Lung (tissue), 12 donors: ENCODE measurements around the gene CTPS2. TPM values are rescaled to one million over a fixed set of nuclear protein-coding genes. Genes with fewer than 3 reads are reported as not detected.

ENCODE experiments used
- ATAC-seq: fragments of 200-7000 bp; cut with Tn5 transposase; one replicate; pipeline ENCODE4 v1.9.1; 2020; ENCODE audit warnings: moderate number of reproducible peaks; ENCODE audit not compliant: insufficient read depth, low FRiP score
- DNase-seq, 3 donors: peaks; one replicate each; pipeline ENCODE4 v3.0.0-alpha.2; 2013 to 2017
- H3K27ac ChIP-seq, 2 donors: one replicate each; pipeline ENCODE4 v1.5.1; 2013; ENCODE audit warnings: mild to moderate bottlenecking in 2 of 2, moderate library complexity in 2 of 2, control low read depth in 1 of 2, inconsistent platforms in 1 of 2, low read depth in 1 of 2, low read length in 1 of 2
- H3K27me3 ChIP-seq, 3 donors: one replicate each; pipeline ENCODE4 v1.5.1; 2013; ENCODE audit warnings: low read length in 2 of 3; ENCODE audit not compliant: control insufficient read depth in 3 of 3, insufficient read depth in 3 of 3
- H3K36me3 ChIP-seq, 4 donors: one replicate each; pipeline ENCODE4 v1.5.1; 2013; ENCODE audit warnings: low read length in 4 of 4, mild to moderate bottlenecking in 1 of 4, moderate library complexity in 1 of 4; ENCODE audit not compliant: control insufficient read depth in 4 of 4, insufficient read depth in 4 of 4
- H3K4me1 ChIP-seq, 5 donors: one replicate each; pipeline ENCODE4 v1.5.1; 2013; ENCODE audit warnings: low read length in 5 of 5, mild to moderate bottlenecking in 2 of 5, moderate library complexity in 1 of 5; ENCODE audit not compliant: control insufficient read depth in 5 of 5, insufficient read depth in 5 of 5
- H3K4me3 ChIP-seq: one replicate; pipeline ENCODE4 v1.5.1; 2013; ENCODE audit warnings: mild to moderate bottlenecking, control low read depth, moderate library complexity
- H3K9ac ChIP-seq, 2 donors: one replicate each; pipeline ENCODE4 v1.5.1; 2013; ENCODE audit warnings: low read length in 2 of 2, control low read depth in 1 of 2; ENCODE audit not compliant: insufficient read depth in 1 of 2
- H3K9me3 ChIP-seq, 4 donors: one replicate each; pipeline ENCODE4 v1.5.1; 2013; ENCODE audit warnings: low read length in 3 of 4, mild to moderate bottlenecking in 1 of 4, moderate library complexity in 1 of 4; ENCODE audit not compliant: control insufficient read depth in 4 of 4, insufficient read depth in 3 of 4
- WGBS, 2 donors: extraction: QIAGEN DNeasy Blood & Tissue Kit; methylation state at CpG; one replicate each; pipeline ENCODE4 v1.1.7; 2013; 5-methylcytosine and 5-hydroxymethylcytosine counted together
- polyA plus RNA-seq, 2 donors: library from polyadenylated mRNA; stranded (reverse); fragments of 200-250 nt; gene quantifications; one replicate each; pipeline ENCODE4 v1.2.1, GENCODE V29; 2013
- total RNA-seq, 2 donors: library from RNA; depleted of rRNA in 1 of 2; stranded (reverse); fragments of >200 nt in 1 of 2; gene quantifications; one replicate each; pipeline ENCODE4 v1.2.1, GENCODE V29; 2014 to 2021
- TF ChIP-seq, protein P1 (sequence below): IDR thresholded peaks from 2 replicates; pipeline ENCODE4 v1.5.1; 2012; ENCODE audit warnings: mild to moderate bottlenecking; ENCODE audit errors: control extremely low read depth, extremely low read depth
- donor health status: control.
- donor health status: control.
- donor health status: Bipolar disorder and iron deficiency.
- donor health status: healthy.
- donor health status: DM: yes; HTN: yes; CAD: no.

Gene CTPS2
- total and polyA plus RNA-seq, 4 donors: 4.2 to 36.8 (median 9.9) TPM

DNA sequence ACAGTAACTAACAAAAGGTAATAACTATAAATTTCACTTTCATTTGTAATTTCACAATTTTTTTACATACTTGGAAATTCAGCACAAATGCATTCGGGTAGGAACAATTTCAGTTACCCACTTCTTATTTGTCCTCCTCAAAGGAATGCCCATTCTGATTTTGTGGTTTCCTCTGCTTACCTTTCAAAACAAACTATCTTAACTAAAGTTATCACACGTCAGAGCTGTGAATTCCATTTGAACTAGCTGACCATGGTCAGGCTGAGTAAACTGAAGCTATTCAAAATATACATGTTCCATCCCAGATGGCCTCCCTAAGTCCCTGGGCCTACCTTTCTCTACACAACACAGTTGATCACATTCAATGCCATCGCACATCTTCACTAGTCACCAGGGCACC, 4.5 kb downstream of the CTPS2 start:
- H3K9ac ChIP-seq: no peak overlapping the region
- ATAC-seq (no peak), DNase-seq (no peak)
- peaks cover 0 to 2% (median 0%) of the 10 kb centered on the region in 4 donors for H3K36me3 ChIP-seq
- 82 to 85% methylated on average over 3 of the region's 3 CpGs for WGBS, 2 donors
- H3K27me3 ChIP-seq: peaks cover 0 to 29% (median 24%) of the 10 kb centered on the region in 3 donors
- peaks cover 0 to 3% (median 0%) of the 10 kb centered on the region in 5 donors for H3K4me1 ChIP-seq
- no peak overlapping the region for H3K4me3 ChIP-seq
- no peak overlapping the region for H3K27ac ChIP-seq
- TF ChIP-seq, protein P1, sequence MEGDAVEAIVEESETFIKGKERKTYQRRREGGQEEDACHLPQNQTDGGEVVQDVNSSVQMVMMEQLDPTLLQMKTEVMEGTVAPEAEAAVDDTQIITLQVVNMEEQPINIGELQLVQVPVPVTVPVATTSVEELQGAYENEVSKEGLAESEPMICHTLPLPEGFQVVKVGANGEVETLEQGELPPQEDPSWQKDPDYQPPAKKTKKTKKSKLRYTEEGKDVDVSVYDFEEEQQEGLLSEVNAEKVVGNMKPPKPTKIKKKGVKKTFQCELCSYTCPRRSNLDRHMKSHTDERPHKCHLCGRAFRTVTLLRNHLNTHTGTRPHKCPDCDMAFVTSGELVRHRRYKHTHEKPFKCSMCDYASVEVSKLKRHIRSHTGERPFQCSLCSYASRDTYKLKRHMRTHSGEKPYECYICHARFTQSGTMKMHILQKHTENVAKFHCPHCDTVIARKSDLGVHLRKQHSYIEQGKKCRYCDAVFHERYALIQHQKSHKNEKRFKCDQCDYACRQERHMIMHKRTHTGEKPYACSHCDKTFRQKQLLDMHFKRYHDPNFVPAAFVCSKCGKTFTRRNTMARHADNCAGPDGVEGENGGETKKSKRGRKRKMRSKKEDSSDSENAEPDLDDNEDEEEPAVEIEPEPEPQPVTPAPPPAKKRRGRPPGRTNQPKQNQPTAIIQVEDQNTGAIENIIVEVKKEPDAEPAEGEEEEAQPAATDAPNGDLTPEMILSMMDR: no peak
- H3K9me3 ChIP-seq: no peaks in the 10 kb centered on the region

DNA sequence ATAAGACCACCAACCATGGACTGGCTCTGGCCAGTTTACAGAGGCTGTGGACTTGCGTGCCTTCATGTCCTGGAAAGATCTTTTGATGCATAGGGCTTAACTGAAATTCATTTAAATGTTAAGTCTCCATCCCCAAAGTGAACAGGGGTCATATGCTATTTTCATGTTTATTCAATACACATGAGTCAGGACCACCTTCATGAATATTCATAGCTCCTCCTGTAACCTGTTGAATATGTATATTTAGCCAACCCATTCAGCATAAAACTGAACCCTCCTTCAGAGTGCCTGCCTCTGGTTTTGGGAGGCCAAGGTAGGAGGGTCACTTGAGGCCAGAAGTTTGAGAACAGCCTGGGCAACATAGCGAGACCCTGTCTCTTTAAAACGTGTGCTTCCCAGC, 7.1 kb downstream of the CTPS2 start:
- ATAC-seq: no peak
- DNase-seq: no peak
- H3K27me3 ChIP-seq: peaks cover 0 to 19% (median 10%) of the 10 kb centered on the region in 3 donors

DNA sequence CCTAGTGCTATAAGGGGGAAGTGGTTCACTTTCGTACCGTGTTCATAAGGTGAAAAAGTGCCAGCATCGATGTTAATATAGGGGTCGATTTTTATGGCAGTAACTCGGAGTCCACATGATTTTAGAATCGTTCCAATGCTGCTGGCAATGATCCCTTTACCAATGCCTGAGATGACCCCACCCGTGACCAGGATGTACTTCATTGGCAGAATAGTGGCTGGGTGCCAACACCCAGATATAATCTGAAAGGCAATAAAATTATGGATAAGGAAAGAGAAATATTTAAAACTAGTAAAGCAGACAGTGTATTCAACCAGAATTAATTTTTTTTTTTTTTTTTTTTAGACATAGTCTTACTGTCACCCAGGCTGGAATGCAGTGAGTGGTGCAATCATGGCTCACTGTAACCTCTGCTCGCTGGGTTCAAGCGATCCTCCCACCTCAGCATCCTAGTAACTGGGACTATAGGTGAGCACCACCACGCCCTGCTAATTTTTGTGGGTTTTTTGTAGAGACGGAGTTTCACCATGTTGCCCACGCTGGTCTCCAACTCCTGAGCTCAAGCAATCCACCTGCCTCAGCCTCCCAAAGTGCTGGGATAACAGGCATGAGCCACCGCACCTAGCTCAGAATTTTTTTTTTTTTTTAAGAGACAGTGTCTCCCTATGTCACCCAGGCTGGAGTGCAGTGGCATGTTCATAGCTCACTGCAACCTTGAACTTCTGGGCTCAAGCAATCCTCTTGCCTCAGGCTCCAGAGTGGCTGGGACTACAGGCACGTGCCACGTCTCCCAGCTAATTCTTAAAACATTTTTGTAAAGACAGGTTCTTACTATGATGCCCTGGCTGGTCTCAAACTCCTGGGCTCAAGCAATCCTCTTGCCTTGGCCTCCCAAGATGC, 9.5 kb downstream of the CTPS2 start:
- Histone ChIP-seq H3K36me3 (peaks cover 0 to 2% (median under 1%) of the 10 kb centered on the region in 4 donors), H3K4me1 (no peaks in the 10 kb centered on the region), H3K4me3 (no peak overlapping the region), H3K27ac (no peak overlapping the region), H3K9ac (no peak overlapping the region), H3K27me3 (peaks cover 0 to 10% (median 10%) of the 10 kb centered on the region in 3 donors), H3K9me3 (no peaks in the 10 kb centered on the region)
- 89 to 95% methylated on average over 15 of the region's 15 CpGs for WGBS, 2 donors
- no peak for ATAC-seq
- TF ChIP-seq, protein P1: no peak
- no peak for DNase-seq

More for the DNA sequence above, 7.1 kb downstream of the CTPS2 start:
- peaks cover 0 to 2% (median 0%) of the 10 kb centered on the region in 4 donors for H3K36me3 ChIP-seq
- no peaks in the 10 kb centered on the region for H3K4me1 ChIP-seq
- 92 to 93% methylated on average over 3 of the region's 3 CpGs for WGBS, 2 donors
- H3K9me3 ChIP-seq: no peaks in the 10 kb centered on the region
- TF ChIP-seq, protein P1: no peak
- no peak overlapping the region for H3K9ac ChIP-seq
- no peak overlapping the region for H3K27ac ChIP-seq
- H3K4me3 ChIP-seq: no peak overlapping the region
